22Rv1 (cell line): ENCODE results near the gene CSF1.

Source experiments
- CTCF ChIP-seq: fragments of 450-650 bp; IDR thresholded peaks from 2 replicates; pipeline ENCODE4 v1.5.1; 2017; ENCODE audit warnings: mild to moderate bottlenecking
- ZFX ChIP-seq: fragments of 450-650 bp; IDR thresholded peaks from 2 replicates; pipeline ENCODE4 v1.6.1; 2017; ENCODE audit warnings: antibody characterized with exemption, borderline replicate concordance

- TF ChIP-seq CTCF (no peak), ZFX (no peak)
Observed at GRCh38 chr1:109950038-109950437, 39.4 kb downstream of the CSF1 start.
